ENCODE results near the gene SLC35C1. TPM values are rescaled to one million over a fixed set of nuclear protein-coding genes. Genes with fewer than 3 reads are reported as not detected.

Gene SLC35C1
- total and polyA plus RNA-seq, 2 of the 13 experiments (the other 11 are each of a cell fraction or from before 2014, with no cell fraction given): 2.9 to 7.0 TPM

DNA sequence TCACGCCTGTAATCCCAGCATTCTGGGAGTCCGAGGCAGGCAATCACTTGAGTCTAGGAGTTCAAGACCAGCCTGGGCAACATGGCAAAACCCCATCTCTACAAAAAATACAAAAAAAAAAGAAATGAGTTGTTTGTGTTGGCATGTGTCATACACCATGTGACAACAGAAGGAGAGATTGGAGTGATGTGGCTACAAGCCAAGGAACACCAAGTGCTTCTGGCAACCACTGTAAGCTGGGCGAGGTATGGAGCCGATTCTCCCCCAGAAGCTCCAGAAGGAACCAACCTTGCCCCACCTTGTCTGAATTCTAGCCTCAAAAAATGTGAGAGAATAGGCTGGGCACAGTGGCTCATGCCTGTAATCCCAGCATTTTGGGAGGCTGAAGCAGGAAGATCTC lies 39.1 kb upstream of the SLC35C1 start:
- no peaks in the 10 kb centered on the region for H3K9me3 ChIP-seq (ENCODE audit: low read length)
- no peaks in the 10 kb centered on the region for H3K36me3 ChIP-seq (replicated peaks in 1 of 2; ENCODE audit: control insufficient read depth in 1 of 2, insufficient read depth in 2 of 2, low read length in 2 of 2)
- TF ChIP-seq MZF1 (CRISPR knock-in tag; IDR thresholded peaks at IDR 0.05; ENCODE audit: borderline replicate concordance) (no peak), MIER3 (CRISPR knock-in tag; IDR thresholded peaks at IDR 0.05; ENCODE audit: borderline replicate concordance) (no peak), SRY (CRISPR knock-in tag; IDR thresholded peaks at IDR 0.05) (no peak)
- H3K27ac ChIP-seq (ENCODE audit: extremely low read length, insufficient read depth, low read length): no peak overlapping the region
- no peaks in the 10 kb centered on the region for H4K20me1 ChIP-seq (ENCODE audit: insufficient read depth, low read length)
- no peak for DNase-seq (ENCODE audit: low spot score)
- no peak overlapping the region for H3K4me3 ChIP-seq (replicated peaks in 1 of 3; ENCODE audit: insufficient read depth in 1 of 3, low read depth in 2 of 3, low read length in 3 of 3)
- no peak overlapping the region for H3K9ac ChIP-seq (ENCODE audit: insufficient read depth, low read depth, low read length)
- ATAC-seq: no peak
- H2AFZ ChIP-seq (ENCODE audit: low read length): no peak overlapping the region
- no TSS peak for BruUV-seq (replicated peaks)
- ChIA-PET POLR2A (no interaction called here), CTCF (ENCODE audit: low intra/inter-chr PET ratio, low total read pairs) (no interaction called here)
- no peaks in the 10 kb centered on the region for H3K79me2 ChIP-seq (ENCODE audit: insufficient read depth, low read length)
- in situ Hi-C loops (cut with HindIII; ENCODE audit: extremely low pct_ligation_motif_present, low pct_unique_long_range_greater_than_20kb) (no loop called here), intact Hi-C loops (cut with micrococcal nuclease; ENCODE audit: unreplicated experiment) (no loop called here)
- H3K27me3 ChIP-seq (ENCODE audit: control insufficient read depth in 1 of 2, insufficient read depth in 2 of 2, low read length in 2 of 2): peaks cover 2 to 26% of the 10 kb centered on the region in 2 experiments; a peak in 3 of 5 replicates
- 26% methylated on average over 4 of the region's 4 CpGs for WGBS (ENCODE audit: low lambda C conversion rate)
- FAIRE-seq: no peak
- H3K4me2 ChIP-seq (ENCODE audit: low read depth, low read length): no peak overlapping the region
- 0 out of 2 replicates have a peak, but pooled peaks cover under 1% of the 10 kb centered on the region for H3K4me1 ChIP-seq (ENCODE audit: insufficient read depth, low read length)

DNA sequence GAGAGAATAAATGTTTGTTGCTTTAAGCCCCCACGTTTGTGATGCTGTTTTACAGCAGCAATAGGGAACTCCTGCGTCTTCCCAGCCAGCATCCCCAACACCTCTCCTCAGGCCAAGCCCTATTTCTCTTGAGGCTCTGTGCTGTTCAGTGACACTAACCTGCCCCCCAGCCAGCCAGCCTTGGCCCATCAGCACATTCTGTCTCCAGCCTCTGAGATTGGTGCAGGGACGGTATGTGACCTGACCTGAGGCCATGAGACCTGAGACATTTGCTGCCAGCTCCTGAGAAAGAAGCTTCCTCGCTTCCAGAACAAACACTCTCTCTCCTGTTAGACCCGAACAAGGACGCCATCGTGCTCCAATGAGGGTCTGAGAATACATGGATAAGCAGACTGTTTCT lies 38.5 kb upstream of the SLC35C1 start:
- ATAC-seq (no peak), FAIRE-seq (no peak), DNase-seq (ENCODE audit: low spot score) (no peak)
- Histone ChIP-seq H3K9ac (ENCODE audit: insufficient read depth, low read depth, low read length) (no peak overlapping the region), H3K4me2 (ENCODE audit: low read depth, low read length) (no peak overlapping the region), H3K36me3 (replicated peaks in 1 of 2; ENCODE audit: control insufficient read depth in 1 of 2, insufficient read depth in 2 of 2, low read length in 2 of 2) (no peaks in the 10 kb centered on the region), H3K27ac (ENCODE audit: extremely low read length, insufficient read depth, low read length) (no peak overlapping the region), H3K79me2 (ENCODE audit: insufficient read depth, low read length) (no peaks in the 10 kb centered on the region), H3K4me3 (replicated peaks in 1 of 3; ENCODE audit: insufficient read depth in 1 of 3, low read depth in 2 of 3, low read length in 3 of 3) (no peak overlapping the region), H4K20me1 (ENCODE audit: insufficient read depth, low read length) (no peaks in the 10 kb centered on the region), H2AFZ (ENCODE audit: low read length) (no peak overlapping the region), H3K4me1 (ENCODE audit: insufficient read depth, low read length) (peaks cover 6% of the 10 kb centered on the region; the same call in 1 of the 2 replicates), H3K9me3 (ENCODE audit: low read length) (no peaks in the 10 kb centered on the region), H3K27me3 (ENCODE audit: control insufficient read depth in 1 of 2, insufficient read depth in 2 of 2, low read length in 2 of 2) (peaks cover 2 to 30% of the 10 kb centered on the region in 2 experiments; a peak in 3 of 5 replicates)
- 0% methylated on average over 3 of the region's 7 CpGs for WGBS (ENCODE audit: low lambda C conversion rate)
- intact Hi-C loops (cut with micrococcal nuclease; ENCODE audit: unreplicated experiment) (no loop called here), in situ Hi-C loops (cut with HindIII; ENCODE audit: extremely low pct_ligation_motif_present, low pct_unique_long_range_greater_than_20kb) (no loop called here)
- ChIA-PET POLR2A (no interaction called here), CTCF (ENCODE audit: low intra/inter-chr PET ratio, low total read pairs) (no interaction called here)
- TF ChIP-seq ZSCAN22 (CRISPR knock-in tag; IDR thresholded peaks at IDR 0.05) (no peak), CCAR2 (optimal IDR thresholded peaks at IDR 0.05; ENCODE audit: low read depth, low read length) (no peak), ZNF431 (CRISPR knock-in tag; IDR thresholded peaks at IDR 0.05; ENCODE audit: borderline replicate concordance, low read depth) (no peak), ZNF629 (CRISPR knock-in tag; conservative IDR thresholded peaks at IDR 0.05) (no peak), ZNF253 (CRISPR knock-in tag; IDR thresholded peaks at IDR 0.05; ENCODE audit: borderline replicate concordance) (no peak), ZSCAN30 (CRISPR knock-in tag; IDR thresholded peaks at IDR 0.05) (no peak), MTF1 (CRISPR knock-in tag; IDR thresholded peaks at IDR 0.05) (no peak), ZNF234 (CRISPR knock-in tag; conservative IDR thresholded peaks at IDR 0.05) (no peak), FOXA3 (CRISPR knock-in tag; IDR thresholded peaks at IDR 0.05) (no peak), ZNF326 (CRISPR knock-in tag; IDR thresholded peaks at IDR 0.05; ENCODE audit: borderline replicate concordance) (no peak), SP140L (CRISPR knock-in tag; IDR thresholded peaks at IDR 0.05; ENCODE audit: borderline replicate concordance) (no peak)
- TF ChIP-seq, protein P1, sequence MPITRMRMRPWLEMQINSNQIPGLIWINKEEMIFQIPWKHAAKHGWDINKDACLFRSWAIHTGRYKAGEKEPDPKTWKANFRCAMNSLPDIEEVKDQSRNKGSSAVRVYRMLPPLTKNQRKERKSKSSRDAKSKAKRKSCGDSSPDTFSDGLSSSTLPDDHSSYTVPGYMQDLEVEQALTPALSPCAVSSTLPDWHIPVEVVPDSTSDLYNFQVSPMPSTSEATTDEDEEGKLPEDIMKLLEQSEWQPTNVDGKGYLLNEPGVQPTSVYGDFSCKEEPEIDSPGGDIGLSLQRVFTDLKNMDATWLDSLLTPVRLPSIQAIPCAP (CRISPR knock-in tag; IDR thresholded peaks at IDR 0.05; ENCODE audit: low read depth): no peak
- TF ChIP-seq, protein P2, sequence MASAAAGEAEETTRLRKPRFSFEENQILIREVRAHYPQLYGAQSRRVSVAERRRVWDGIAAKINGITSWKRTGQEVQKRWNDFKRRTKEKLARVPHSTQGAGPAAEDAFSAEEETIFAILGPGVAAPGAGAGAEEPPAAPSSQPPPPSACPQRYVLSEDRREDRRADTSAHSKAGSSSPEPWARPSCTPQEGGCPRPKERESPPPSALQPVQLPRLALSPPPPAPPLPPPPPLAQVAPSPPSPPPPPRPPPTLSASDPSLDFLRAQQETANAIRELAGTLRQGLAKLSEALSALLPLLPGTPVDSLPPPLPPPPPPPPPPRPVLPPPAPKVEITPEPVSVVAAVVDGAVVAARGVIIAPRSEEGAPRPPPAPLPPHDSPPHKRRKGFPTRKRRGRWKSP (CRISPR knock-in tag; IDR thresholded peaks at IDR 0.05): no peak
- TF ChIP-seq, protein P3, sequence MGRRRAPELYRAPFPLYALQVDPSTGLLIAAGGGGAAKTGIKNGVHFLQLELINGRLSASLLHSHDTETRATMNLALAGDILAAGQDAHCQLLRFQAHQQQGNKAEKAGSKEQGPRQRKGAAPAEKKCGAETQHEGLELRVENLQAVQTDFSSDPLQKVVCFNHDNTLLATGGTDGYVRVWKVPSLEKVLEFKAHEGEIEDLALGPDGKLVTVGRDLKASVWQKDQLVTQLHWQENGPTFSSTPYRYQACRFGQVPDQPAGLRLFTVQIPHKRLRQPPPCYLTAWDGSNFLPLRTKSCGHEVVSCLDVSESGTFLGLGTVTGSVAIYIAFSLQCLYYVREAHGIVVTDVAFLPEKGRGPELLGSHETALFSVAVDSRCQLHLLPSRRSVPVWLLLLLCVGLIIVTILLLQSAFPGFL (CRISPR knock-in tag; IDR thresholded peaks at IDR 0.05): no peak
- BruUV-seq (replicated peaks): no TSS peak

All from HepG2 (cell line).